Uterus (tissue), 4 donors: ENCODE results near the gene RPS25. TPM values are rescaled to one million over a fixed set of nuclear protein-coding genes. Genes with fewer than 3 reads are reported as not detected.
"Not testable (repeated sequence)": the region's sequence is repeated elsewhere in the genome, so short reads cannot be mapped to it uniquely, and the experiment has no call there.

Experiments used
- DNase-seq, 2 donors: peaks; one replicate each; pipeline ENCODE4 v3.0.0-alpha.2; 2019 to 2020
- H3K27ac ChIP-seq, 2 donors: fragments of 200-600 bp; sonication (generic); 1 replicate in 1 of 2; 2 replicates in 1 of 2; pipeline ENCODE4 v1.5.1; 2016 to 2018
- H3K27me3 ChIP-seq, 2 donors: fragments of 200-600 bp; sonication (generic); one replicate each; pipeline ENCODE4 v1.5.1; 2018 to 2019; ENCODE audit warnings: control low read depth in 1 of 2
- H3K36me3 ChIP-seq, 2 donors: fragments of 200-600 bp; sonication (generic); one replicate each; pipeline ENCODE4 v1.5.1; 2019; ENCODE audit warnings: control low read depth in 1 of 2
- H3K4me1 ChIP-seq, 2 donors: fragments of 200-600 bp; sonication (generic); one replicate each; pipeline ENCODE4 v1.5.1; 2018 to 2019; ENCODE audit warnings: control low read depth in 1 of 2
- H3K4me3 ChIP-seq, 2 donors: fragments of 200-600 bp; sonication (generic); 1 replicate in 1 of 2; 2 replicates in 1 of 2; pipeline ENCODE4 v1.5.1; 2018 to 2019; ENCODE audit warnings: mild to moderate bottlenecking in 1 of 2
- H3K9me3 ChIP-seq, 2 donors: fragments of 200-600 bp; sonication (generic); one replicate each; pipeline ENCODE4 v1.5.1; 2019; ENCODE audit warnings: control low read depth in 1 of 2
- CTCF ChIP-seq, 4 experiments: fragments of 200-600 bp in 2 of 4; fragments of 450-650 bp in 2 of 4; sonication (generic) in 2 of 4; IDR thresholded peaks; one replicate each; pipeline ENCODE4 v1.5.1; 2016 to 2019; ENCODE audit warnings: antibody characterized with exemption in 4 of 4, mild to moderate bottlenecking in 2 of 4, moderate library complexity in 1 of 4
- POLR2A ChIP-seq, 2 donors: fragments of 450-650 bp; IDR thresholded peaks; one replicate each; pipeline ENCODE4 v1.6.1; 2016; ENCODE audit warnings: antibody characterized with exemption in 2 of 2, mild to moderate bottlenecking in 1 of 2, moderate library complexity in 1 of 2
- intact Hi-C: fragments of 100-400 bp; cut with DNase I; formaldehyde crosslinking; loops from one replicate; pipeline ENCODE4 v1.15.1; 2023; ENCODE audit warnings: low total_unique reads
- total RNA-seq, 4 donors: library from RNA; depleted of rRNA in 3 of 4; stranded (reverse); fragments of >200 nt in 3 of 4; gene quantifications; one replicate each; pipeline versions ENCODE4 v1.1.0 to v1.2.4, GENCODE V29; 2014 to 2023
- donor health status: DM: yes; HTN: yes; CAD: no.

The RPS25 gene
- total RNA-seq, 4 donors from 2014 or later, result 1,075 to 3,325 (median 1,649) TPM

GRCh38 chr11:118988280-118988679, 29.9 kb downstream of the RPS25 start:
- DNase-seq, result no peak
- Histone ChIP-seq H3K4me1 (no peaks in the 10 kb centered on the region), H3K36me3 (no peaks in the 10 kb centered on the region), H3K27me3 (no peaks in the 10 kb centered on the region), H3K9me3 (no peaks in the 10 kb centered on the region), H3K27ac (no peak overlapping the region), H3K4me3 (no peak overlapping the region)
- intact Hi-C loops, result no loop called here
- TF ChIP-seq CTCF (IDR thresholded peaks at IDR 0.05) (no peak), POLR2A (IDR thresholded peaks at IDR 0.05) (no peak)

GRCh38 chr11:118984825-118985224, 33.3 kb downstream of the RPS25 start:
- intact Hi-C loops, result no loop called here
- no peak overlapping the region for H3K4me3 ChIP-seq
- no peak overlapping the region for H3K27ac ChIP-seq
- DNase-seq, result no peak
- no peaks in the 10 kb centered on the region for H3K4me1 ChIP-seq
- TF ChIP-seq POLR2A (IDR thresholded peaks at IDR 0.05) (no peak), CTCF (IDR thresholded peaks at IDR 0.05) (no peak)
- H3K27me3 ChIP-seq, result no peaks in the 10 kb centered on the region
- no peaks in the 10 kb centered on the region for H3K36me3 ChIP-seq
- no peaks in the 10 kb centered on the region for H3K9me3 ChIP-seq

GRCh38 chr11:118984337-118984736, 33.8 kb downstream of the RPS25 start:
- DNase-seq, intact Hi-C loops, H3K4me1 ChIP-seq, H3K36me3 ChIP-seq, H3K4me3 ChIP-seq, H3K9me3 ChIP-seq, H3K27me3 ChIP-seq, H3K27ac ChIP-seq: not testable (repeated sequence)

- no peak overlapping the region for H3K4me3 ChIP-seq
- intact Hi-C loops, result no loop called here
- H3K36me3 ChIP-seq, result no peaks in the 10 kb centered on the region
- H3K27me3 ChIP-seq, result no peaks in the 10 kb centered on the region
- TF ChIP-seq POLR2A (IDR thresholded peaks at IDR 0.05), result no peak
- TF ChIP-seq CTCF (IDR thresholded peaks at IDR 0.05), result no peak
- DNase-seq, result no peak
- no peak overlapping the region for H3K27ac ChIP-seq
- H3K9me3 ChIP-seq, result no peaks in the 10 kb centered on the region
- no peaks in the 10 kb centered on the region for H3K4me1 ChIP-seq
Measured at GRCh38 chr11:118980191-118980881, 37.8 kb downstream of the RPS25 start.

GRCh38 chr11:118979434-118979833, 38.7 kb downstream of the RPS25 start:
- DNase-seq, result no peak
- no peaks in the 10 kb centered on the region for H3K36me3 ChIP-seq
- no peaks in the 10 kb centered on the region for H3K27me3 ChIP-seq
- no peaks in the 10 kb centered on the region for H3K4me1 ChIP-seq
- no peaks in the 10 kb centered on the region for H3K9me3 ChIP-seq
- no peak overlapping the region for H3K4me3 ChIP-seq
- TF ChIP-seq POLR2A (IDR thresholded peaks at IDR 0.05), result no peak
- TF ChIP-seq CTCF (IDR thresholded peaks at IDR 0.05), result no peak
- H3K27ac ChIP-seq, result no peak overlapping the region
- intact Hi-C loops, result no loop called here
